ENCODE data around the gene RCAN1.

RCAN1 gene

DNA sequence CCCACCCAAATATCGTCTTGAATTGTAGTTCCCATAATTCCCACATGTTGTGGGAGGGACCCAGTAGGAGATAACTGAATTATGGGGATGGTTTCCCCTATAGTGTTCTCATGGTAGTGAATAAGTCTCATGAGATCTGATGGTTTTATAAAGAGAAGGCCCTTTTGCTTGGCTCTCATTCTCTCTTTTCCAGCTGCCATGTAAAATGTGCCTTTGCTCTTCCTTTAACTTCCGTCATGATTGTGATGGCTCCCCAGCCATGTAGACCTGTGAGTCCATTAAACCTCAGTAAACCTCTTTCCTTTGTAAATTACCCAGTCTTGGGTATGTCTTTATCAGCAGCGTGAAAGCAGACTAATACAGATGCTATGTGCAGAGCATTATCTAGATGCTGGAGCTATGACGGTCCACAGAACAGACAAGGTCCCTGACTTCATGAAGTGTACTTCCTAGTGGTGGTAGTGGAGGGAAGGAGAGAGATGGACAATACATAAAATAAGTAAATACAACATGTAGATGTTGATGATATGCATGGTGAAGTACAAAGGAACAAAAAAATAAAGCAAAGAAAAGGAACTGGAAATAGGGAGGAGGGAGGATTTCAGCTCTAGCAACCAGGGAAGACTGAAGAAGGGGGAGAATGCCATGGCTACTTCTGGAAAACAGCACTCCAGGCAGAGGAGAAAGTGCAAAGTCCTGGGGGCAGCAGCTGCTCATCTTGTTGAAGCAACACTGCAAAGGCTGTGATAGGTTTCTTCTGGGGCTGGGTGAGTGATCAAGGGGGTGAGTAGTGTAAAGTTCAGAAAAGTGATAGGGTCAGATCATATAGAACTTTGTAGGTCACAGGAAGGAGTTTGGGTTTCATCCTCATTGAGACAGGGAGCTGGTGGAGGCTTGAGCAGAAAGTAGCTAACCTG lies 6.8 kb upstream of the RCAN1 start:
- no peak overlapping the region for H3K27ac ChIP-seq
- no peak for TF ChIP-seq ZFX (IDR thresholded peaks at IDR 0.05; ENCODE audit: borderline replicate concordance)

DNA sequence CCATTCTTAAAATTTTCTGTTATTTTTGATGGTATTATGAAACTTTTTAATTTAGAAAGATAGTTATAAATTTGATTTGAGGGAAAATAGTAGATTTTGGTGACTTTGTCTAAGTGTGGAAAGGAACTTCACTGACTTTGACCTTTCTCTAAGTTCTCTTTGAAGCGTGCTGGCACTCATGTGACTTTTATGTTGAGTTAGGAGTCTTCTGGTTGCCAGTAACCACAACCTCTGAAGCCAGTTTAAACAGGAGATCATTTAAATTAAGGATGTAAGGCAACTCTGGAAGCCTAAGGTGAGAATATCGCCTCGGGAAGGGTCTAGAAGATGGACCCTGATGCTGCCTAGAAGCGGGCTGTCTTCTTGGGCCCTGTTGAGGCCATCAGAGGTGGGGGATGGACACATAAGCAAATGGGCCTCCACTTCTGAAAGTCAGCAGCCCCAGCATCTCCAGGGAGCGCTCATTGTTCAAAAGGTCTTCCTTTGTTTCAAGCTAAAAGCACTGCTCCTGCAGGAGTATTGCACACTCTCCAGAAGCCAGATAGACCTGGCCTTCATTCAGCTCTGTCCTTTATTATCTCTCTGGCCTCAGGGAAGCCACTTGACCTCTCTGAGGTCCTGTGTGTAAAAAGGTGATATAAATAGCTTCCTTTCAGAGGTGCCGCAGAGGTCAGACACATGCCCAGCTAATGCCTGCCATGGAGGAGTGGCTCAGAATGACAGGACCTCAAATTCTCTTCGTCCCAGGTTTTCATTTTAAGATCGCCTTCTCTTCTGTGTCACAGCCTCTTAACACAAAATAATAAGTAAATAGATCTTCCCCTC lies 5.1 kb upstream of the RCAN1 start:
- H3K27ac ChIP-seq = no peak overlapping the region
- TF ChIP-seq ZFX (IDR thresholded peaks at IDR 0.05; ENCODE audit: borderline replicate concordance) = no peak
- TF ChIP-seq, protein P1, sequence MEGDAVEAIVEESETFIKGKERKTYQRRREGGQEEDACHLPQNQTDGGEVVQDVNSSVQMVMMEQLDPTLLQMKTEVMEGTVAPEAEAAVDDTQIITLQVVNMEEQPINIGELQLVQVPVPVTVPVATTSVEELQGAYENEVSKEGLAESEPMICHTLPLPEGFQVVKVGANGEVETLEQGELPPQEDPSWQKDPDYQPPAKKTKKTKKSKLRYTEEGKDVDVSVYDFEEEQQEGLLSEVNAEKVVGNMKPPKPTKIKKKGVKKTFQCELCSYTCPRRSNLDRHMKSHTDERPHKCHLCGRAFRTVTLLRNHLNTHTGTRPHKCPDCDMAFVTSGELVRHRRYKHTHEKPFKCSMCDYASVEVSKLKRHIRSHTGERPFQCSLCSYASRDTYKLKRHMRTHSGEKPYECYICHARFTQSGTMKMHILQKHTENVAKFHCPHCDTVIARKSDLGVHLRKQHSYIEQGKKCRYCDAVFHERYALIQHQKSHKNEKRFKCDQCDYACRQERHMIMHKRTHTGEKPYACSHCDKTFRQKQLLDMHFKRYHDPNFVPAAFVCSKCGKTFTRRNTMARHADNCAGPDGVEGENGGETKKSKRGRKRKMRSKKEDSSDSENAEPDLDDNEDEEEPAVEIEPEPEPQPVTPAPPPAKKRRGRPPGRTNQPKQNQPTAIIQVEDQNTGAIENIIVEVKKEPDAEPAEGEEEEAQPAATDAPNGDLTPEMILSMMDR (IDR thresholded peaks at IDR 0.05) = no peak

DNA sequence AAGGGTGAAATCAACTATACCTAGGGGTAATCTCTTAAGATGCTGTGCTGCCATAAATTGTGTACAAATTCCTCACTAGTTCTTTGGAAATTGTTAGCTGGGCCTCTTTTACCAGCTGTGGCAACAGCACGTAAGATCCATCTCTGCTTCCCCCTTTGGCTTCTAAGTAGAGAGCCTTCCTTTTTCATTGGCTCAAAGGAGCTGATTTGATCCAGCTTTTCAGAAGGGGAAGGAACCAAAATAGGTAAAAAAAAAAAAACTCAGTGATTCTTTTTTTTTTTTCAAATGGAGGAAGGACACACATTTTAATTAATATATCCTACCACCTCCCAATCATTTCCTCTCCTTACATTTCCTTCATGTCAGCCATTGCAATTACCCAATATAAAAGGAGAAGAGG lies 4.0 kb upstream of the RCAN1 start:
- TF ChIP-seq ZFX (IDR thresholded peaks at IDR 0.05; ENCODE audit: borderline replicate concordance) = no peak
- TF ChIP-seq, protein P1 (IDR thresholded peaks at IDR 0.05) = no peak
- no peak overlapping the region for H3K27ac ChIP-seq

DNA sequence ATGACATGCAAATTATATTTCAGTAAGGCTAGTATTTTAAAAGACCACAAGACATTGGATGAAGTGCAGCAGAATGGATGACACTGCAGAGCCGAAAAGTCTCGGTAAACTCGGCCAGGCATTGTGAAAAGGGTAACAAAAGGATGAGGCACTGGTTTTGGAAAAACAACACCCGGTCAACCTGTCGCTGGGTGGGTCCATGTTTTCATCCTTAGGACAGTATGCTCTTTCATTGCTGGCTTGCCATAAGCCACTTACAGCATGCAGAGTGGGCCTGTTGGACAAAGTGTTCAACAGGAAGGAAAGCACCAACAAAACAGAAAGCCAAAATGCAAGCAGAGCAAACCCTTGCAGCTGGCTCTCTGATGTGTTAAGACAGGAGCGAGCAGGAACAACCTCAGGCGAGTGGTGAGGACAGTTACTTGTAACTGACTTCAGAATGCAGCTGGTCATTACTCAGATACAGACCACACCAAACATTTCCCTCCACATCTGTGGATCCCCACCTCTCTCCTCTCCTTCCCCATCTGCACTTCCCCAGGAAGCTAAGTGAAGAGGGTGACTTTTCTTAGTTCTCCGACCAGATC lies 2.9 kb upstream of the RCAN1 start:
- TF ChIP-seq ZFX (IDR thresholded peaks at IDR 0.05; ENCODE audit: borderline replicate concordance) = no peak
- TF ChIP-seq, protein P1 (IDR thresholded peaks at IDR 0.05) = no peak
- no peak overlapping the region for H3K27ac ChIP-seq

DNA sequence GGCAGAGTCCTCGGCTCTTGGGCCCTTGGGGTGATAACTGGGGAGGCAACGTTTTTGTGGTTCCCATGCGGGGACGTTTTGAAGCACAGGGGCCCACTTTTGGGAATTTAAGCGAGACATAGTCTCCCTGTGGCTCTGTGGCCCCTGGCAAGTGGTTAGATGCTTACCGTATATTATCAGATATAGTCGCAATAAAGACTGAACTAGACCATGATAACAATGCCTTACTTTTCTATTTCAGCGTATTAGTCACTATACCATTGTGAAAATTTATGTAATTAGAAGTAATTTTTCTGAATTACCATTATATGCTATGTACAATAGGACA lies 538 bp upstream of the RCAN1 start:
- H3K27ac ChIP-seq = peak overlapping the region; percentile 46
- no peak for TF ChIP-seq ZFX (IDR thresholded peaks at IDR 0.05; ENCODE audit: borderline replicate concordance)
- TF ChIP-seq, protein P1 (IDR thresholded peaks at IDR 0.05) = no peak

DNA sequence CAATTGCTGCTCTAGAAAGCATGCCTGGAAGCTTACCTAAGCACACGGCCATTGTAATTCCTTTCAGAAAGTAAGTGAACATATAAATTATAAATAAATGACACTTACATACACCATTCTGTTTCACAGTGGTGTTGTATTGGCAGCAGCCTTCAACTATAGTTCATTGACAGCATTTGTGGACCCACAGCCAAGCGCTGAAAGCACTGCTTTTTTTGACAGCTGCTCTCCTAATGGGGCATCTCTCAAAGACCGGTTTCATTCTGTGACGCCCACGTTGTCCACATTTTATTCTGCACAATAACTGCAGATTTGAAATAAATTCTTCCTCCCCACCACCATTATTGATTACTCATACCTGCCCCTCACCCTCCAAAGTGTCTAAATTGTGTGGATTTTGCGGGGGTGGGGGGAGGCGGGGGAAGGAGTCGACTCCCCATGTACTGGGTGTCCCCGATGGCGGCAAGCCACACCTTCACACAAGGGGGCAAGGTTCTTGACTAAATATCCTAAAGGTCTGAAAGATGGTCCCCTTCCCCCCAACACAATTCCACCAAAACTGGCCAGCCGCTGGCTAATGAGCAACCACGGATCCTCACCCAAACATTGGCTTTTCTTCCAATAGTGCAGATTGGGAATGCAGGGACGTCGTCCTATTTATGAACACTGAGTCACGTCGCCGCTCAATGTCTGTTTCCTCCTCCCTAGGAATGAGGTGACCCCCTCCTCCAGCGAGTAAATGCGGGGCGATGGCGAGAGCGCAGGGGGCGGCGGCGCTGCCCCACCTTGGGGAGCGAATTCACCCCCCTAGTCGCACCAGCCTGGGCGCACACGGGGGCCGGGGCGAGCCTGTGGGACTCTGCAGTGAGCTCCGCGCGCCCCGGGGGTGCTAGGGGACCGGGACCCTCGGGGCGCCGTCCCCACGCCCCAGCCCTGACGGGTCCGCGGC lies 960 bp downstream of the RCAN1 start:
- H3K27ac ChIP-seq = no peak overlapping the region
- no peak for TF ChIP-seq ZFX (IDR thresholded peaks at IDR 0.05; ENCODE audit: borderline replicate concordance)
- TF ChIP-seq, protein P1 (IDR thresholded peaks at IDR 0.05) = no peak

DNA sequence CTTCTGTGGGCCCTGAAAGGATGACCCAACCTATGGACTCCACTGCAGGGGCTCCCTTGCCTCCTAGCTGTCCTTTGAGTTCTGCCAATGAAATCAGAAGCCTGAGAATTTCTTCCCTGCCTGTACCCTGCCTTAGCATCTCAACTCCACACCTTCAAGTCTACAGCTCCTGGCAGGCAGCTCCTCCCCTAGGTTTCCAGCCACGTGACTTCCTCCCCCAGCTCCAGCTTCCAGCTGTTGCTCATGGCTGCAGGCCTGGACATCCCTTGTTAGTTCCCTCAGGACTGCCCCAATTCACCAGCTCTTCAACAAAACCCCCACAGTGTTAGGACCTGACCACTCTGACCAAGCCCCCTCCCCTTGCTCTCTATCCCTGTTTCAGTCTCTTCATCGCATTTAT lies 2.4 kb downstream of the RCAN1 start:
- no peak for TF ChIP-seq ZFX (IDR thresholded peaks at IDR 0.05; ENCODE audit: borderline replicate concordance)
- TF ChIP-seq, protein P1 (IDR thresholded peaks at IDR 0.05) = no peak

More for the DNA sequence above, 2.4 kb downstream of the RCAN1 start:
- no peak overlapping the region for H3K27ac ChIP-seq
